ENCODE measurements around the gene LRRK2.
A peak's percentile ranks its signal among the peaks of the same experiment; 100 is the strongest.

The LRRK2 gene

DNA sequence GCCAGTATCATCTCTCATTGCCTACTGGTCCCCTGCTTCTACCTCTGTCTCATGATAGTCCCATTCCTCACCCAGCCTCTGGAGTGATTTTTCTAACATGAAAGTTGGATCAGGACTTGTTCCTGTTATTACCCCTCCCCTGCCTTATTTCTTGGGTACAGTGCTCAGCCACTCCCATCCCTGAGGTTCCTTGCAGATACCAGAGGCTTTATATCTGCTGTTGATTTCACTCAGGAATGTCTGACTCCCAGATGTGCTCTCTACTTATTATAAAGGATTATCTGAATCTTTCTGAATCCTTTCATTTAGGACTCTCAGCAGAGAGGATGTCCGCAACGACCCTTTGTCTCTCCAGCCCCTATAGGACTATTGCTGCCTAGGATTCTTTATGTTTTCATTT, 111.2 kb downstream of the LRRK2 start:
- no peaks in the 10 kb centered on the region for H3F3A ChIP-seq (ENCODE audit: insufficient read depth, low read length)
- H3K27me3 ChIP-seq (replicated peaks; ENCODE audit: insufficient read depth, low read length) = no peaks in the 10 kb centered on the region
- no peaks in the 10 kb centered on the region for H3K36me3 ChIP-seq (replicated peaks; ENCODE audit: insufficient read depth, low read length)
- H3K79me2 ChIP-seq (ENCODE audit: low read length) = no peaks in the 10 kb centered on the region
- no peaks in the 10 kb centered on the region for H3K9me3 ChIP-seq (replicated peaks; ENCODE audit: insufficient read depth, low read length)
- H3K4me1 ChIP-seq (ENCODE audit: low read length) = no peaks in the 10 kb centered on the region
- no peaks in the 10 kb centered on the region for H4K20me1 ChIP-seq (ENCODE audit: insufficient read depth, low read length)
- DNase-seq = no peak
- no peak overlapping the region for H3K4me2 ChIP-seq (ENCODE audit: low read depth, low read length)
- H2AFZ ChIP-seq (ENCODE audit: low read length) = no peak overlapping the region
- no peak overlapping the region for H3K27ac ChIP-seq (ENCODE audit: low read length)
- H3K9me2 ChIP-seq (replicated peaks; ENCODE audit: insufficient read depth, low read length) = no peaks in the 10 kb centered on the region
- no peak overlapping the region for H3K4me3 ChIP-seq (ENCODE audit: low read length)
- TF ChIP-seq, protein P1, sequence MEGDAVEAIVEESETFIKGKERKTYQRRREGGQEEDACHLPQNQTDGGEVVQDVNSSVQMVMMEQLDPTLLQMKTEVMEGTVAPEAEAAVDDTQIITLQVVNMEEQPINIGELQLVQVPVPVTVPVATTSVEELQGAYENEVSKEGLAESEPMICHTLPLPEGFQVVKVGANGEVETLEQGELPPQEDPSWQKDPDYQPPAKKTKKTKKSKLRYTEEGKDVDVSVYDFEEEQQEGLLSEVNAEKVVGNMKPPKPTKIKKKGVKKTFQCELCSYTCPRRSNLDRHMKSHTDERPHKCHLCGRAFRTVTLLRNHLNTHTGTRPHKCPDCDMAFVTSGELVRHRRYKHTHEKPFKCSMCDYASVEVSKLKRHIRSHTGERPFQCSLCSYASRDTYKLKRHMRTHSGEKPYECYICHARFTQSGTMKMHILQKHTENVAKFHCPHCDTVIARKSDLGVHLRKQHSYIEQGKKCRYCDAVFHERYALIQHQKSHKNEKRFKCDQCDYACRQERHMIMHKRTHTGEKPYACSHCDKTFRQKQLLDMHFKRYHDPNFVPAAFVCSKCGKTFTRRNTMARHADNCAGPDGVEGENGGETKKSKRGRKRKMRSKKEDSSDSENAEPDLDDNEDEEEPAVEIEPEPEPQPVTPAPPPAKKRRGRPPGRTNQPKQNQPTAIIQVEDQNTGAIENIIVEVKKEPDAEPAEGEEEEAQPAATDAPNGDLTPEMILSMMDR (IDR thresholded peaks at IDR 0.05; ENCODE audit: low read length) = no peak
- TF ChIP-seq EZH2 (optimal IDR thresholded peaks at IDR 0.05; ENCODE audit: low read depth, low read length) (no peak), EZH2phosphoT487 (IDR thresholded peaks at IDR 0.05; ENCODE audit: low read length) (no peak)
- H3K9ac ChIP-seq (ENCODE audit: low read length) = no peak overlapping the region

- Histone ChIP-seq H3K9me3 (replicated peaks; ENCODE audit: insufficient read depth, low read length) (no peaks in the 10 kb centered on the region), H3K36me3 (replicated peaks; ENCODE audit: insufficient read depth, low read length) (no peaks in the 10 kb centered on the region), H4K20me1 (ENCODE audit: insufficient read depth, low read length) (no peaks in the 10 kb centered on the region), H3K9ac (ENCODE audit: low read length) (no peak overlapping the region), H3K27me3 (replicated peaks; ENCODE audit: insufficient read depth, low read length) (no peaks in the 10 kb centered on the region), H3K4me2 (ENCODE audit: low read depth, low read length) (no peak overlapping the region), H3F3A (ENCODE audit: insufficient read depth, low read length) (no peaks in the 10 kb centered on the region), H3K9me2 (replicated peaks; ENCODE audit: insufficient read depth, low read length) (no peaks in the 10 kb centered on the region), H3K27ac (ENCODE audit: low read length) (no peak overlapping the region), H2AFZ (ENCODE audit: low read length) (0 out of 2 replicates have a peak overlapping the region, but pooled peaks have one; percentile 28), H3K4me3 (ENCODE audit: low read length) (no peak overlapping the region), H3K4me1 (ENCODE audit: low read length) (no peaks in the 10 kb centered on the region), H3K79me2 (ENCODE audit: low read length) (no peaks in the 10 kb centered on the region)
- peak; percentile 34 for DNase-seq
- TF ChIP-seq, protein P1 (IDR thresholded peaks at IDR 0.05; ENCODE audit: low read length) = peak; percentile 69
- no peak for TF ChIP-seq EZH2phosphoT487 (IDR thresholded peaks at IDR 0.05; ENCODE audit: low read length)
- TF ChIP-seq EZH2 (optimal IDR thresholded peaks at IDR 0.05; ENCODE audit: low read depth, low read length) = no peak
Measured at GRCh38 chr12:40336573-40337199, 111.9 kb downstream of the LRRK2 start.

- H3K27ac ChIP-seq (ENCODE audit: low read length) = no peak overlapping the region
- no peak overlapping the region for H3K9ac ChIP-seq (ENCODE audit: low read length)
- no peaks in the 10 kb centered on the region for H4K20me1 ChIP-seq (ENCODE audit: insufficient read depth, low read length)
- TF ChIP-seq, protein P1 (IDR thresholded peaks at IDR 0.05; ENCODE audit: low read length) = no peak
- TF ChIP-seq EZH2 (optimal IDR thresholded peaks at IDR 0.05; ENCODE audit: low read depth, low read length) (no peak), EZH2phosphoT487 (IDR thresholded peaks at IDR 0.05; ENCODE audit: low read length) (no peak)
- no peak for DNase-seq
- no peaks in the 10 kb centered on the region for H3K9me2 ChIP-seq (replicated peaks; ENCODE audit: insufficient read depth, low read length)
- H3K4me3 ChIP-seq (ENCODE audit: low read length) = no peak overlapping the region
- no peaks in the 10 kb centered on the region for H3K27me3 ChIP-seq (replicated peaks; ENCODE audit: insufficient read depth, low read length)
- H3K79me2 ChIP-seq (ENCODE audit: low read length) = no peaks in the 10 kb centered on the region
- no peaks in the 10 kb centered on the region for H3K9me3 ChIP-seq (replicated peaks; ENCODE audit: insufficient read depth, low read length)
- H3K4me1 ChIP-seq (ENCODE audit: low read length) = peaks cover 5% of the 10 kb centered on the region
- no peaks in the 10 kb centered on the region for H3F3A ChIP-seq (ENCODE audit: insufficient read depth, low read length)
- no peaks in the 10 kb centered on the region for H3K36me3 ChIP-seq (replicated peaks; ENCODE audit: insufficient read depth, low read length)
- H2AFZ ChIP-seq (ENCODE audit: low read length) = no peak overlapping the region
- no peak overlapping the region for H3K4me2 ChIP-seq (ENCODE audit: low read depth, low read length)
Measured at GRCh38 chr12:40338071-40338470, 113.3 kb downstream of the LRRK2 start.

Data from MM.1S (cell line).